GM12878 (cell line): ENCODE data around the gene MPRIP. TPM values are rescaled to one million over a fixed set of nuclear protein-coding genes. Genes with fewer than 3 reads are reported as not detected.

Source experiments
- NR2C1 ChIP-seq: fragments of 450-650 bp; IDR thresholded peaks from 2 replicates; pipeline ENCODE4 v1.6.1; 2017; ENCODE audit warnings: antibody characterized with exemption, mild to moderate bottlenecking, moderate library complexity
- PKNOX1 ChIP-seq: fragments of 450-650 bp; IDR thresholded peaks from 2 replicates; pipeline ENCODE4 v1.6.1; 2016; ENCODE audit warnings: mild to moderate bottlenecking
- ZNF24 ChIP-seq: fragments of 450-650 bp; IDR thresholded peaks from 2 replicates; pipeline ENCODE4 v1.6.1; 2017; ENCODE audit warnings: antibody characterized with exemption, mild to moderate bottlenecking
- ZNF384 ChIP-seq: IDR thresholded peaks from 2 replicates; pipeline ENCODE4 v1.6.1; 2012; ENCODE audit warnings: low read depth, mild to moderate bottlenecking, low read length, improper control_type of control experiment, borderline replicate concordance
- ZNF687 ChIP-seq: fragments of 450-650 bp; IDR thresholded peaks from 2 replicates; pipeline ENCODE4 v1.6.1; 2017; ENCODE audit warnings: mild to moderate bottlenecking, moderate library complexity
- polyA plus RNA-seq, 11 experiments: library from polyadenylated mRNA; depleted of rRNA in 4 of 11; unstranded in 6 of 11; stranded (reverse) in 5 of 11; fragments of >200 nt; fragmentation: Nextera tagmentation in 4 of 11; fragmentation: Illumina TruSeq in 1 of 11; extraction: Ambion mirVana in 4 of 11; extraction: Trizol in 1 of 11; gene quantifications; 1 replicate in 1 of 11; 2 replicates in 10 of 11; pipeline versions ENCODE4 v1.2.1 to v1.2.3, GENCODE V29; 2011 to 2016; ENCODE audit warnings: inconsistent platforms in 2 of 11, missing spikeins in 2 of 11, low read depth in 1 of 11
- total RNA-seq, 4 experiments: library from RNA; depleted of rRNA in 3 of 4; stranded (reverse); fragments of >200 nt in 3 of 4; fragmentation: Illumina TruSeq in 1 of 4; extraction: Trizol in 1 of 4; gene quantifications; 2 replicates each; pipeline versions ENCODE4 v1.2.1 to v1.2.3, GENCODE V29; 2013 to 2021
- TF ChIP-seq, protein P1 (sequence below): fragments of 450-650 bp; formaldehyde crosslinking; IDR thresholded peaks from 2 replicates; pipeline ENCODE4 v1.4.0; 2020; ENCODE audit warnings: mild to moderate bottlenecking, moderate library complexity

The MPRIP gene
- total and polyA plus RNA-seq, 10 of the 15 experiments (the other 5 are each of a cell fraction or from before 2014, with no cell fraction given) = 16.5 to 168 (median 71.7) TPM

- no peak for TF ChIP-seq ZNF687
- TF ChIP-seq ZNF24 = no peak
- no peak for TF ChIP-seq PKNOX1
- TF ChIP-seq, protein P1, sequence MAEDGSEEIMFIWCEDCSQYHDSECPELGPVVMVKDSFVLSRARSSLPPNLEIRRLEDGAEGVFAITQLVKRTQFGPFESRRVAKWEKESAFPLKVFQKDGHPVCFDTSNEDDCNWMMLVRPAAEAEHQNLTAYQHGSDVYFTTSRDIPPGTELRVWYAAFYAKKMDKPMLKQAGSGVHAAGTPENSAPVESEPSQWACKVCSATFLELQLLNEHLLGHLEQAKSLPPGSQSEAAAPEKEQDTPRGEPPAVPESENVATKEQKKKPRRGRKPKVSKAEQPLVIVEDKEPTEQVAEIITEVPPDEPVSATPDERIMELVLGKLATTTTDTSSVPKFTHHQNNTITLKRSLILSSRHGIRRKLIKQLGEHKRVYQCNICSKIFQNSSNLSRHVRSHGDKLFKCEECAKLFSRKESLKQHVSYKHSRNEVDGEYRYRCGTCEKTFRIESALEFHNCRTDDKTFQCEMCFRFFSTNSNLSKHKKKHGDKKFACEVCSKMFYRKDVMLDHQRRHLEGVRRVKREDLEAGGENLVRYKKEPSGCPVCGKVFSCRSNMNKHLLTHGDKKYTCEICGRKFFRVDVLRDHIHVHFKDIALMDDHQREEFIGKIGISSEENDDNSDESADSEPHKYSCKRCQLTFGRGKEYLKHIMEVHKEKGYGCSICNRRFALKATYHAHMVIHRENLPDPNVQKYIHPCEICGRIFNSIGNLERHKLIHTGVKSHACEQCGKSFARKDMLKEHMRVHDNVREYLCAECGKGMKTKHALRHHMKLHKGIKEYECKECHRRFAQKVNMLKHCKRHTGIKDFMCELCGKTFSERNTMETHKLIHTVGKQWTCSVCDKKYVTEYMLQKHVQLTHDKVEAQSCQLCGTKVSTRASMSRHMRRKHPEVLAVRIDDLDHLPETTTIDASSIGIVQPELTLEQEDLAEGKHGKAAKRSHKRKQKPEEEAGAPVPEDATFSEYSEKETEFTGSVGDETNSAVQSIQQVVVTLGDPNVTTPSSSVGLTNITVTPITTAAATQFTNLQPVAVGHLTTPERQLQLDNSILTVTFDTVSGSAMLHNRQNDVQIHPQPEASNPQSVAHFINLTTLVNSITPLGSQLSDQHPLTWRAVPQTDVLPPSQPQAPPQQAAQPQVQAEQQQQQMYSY (CRISPR knock-in tag) = no peak
- TF ChIP-seq ZNF384 = no peak
- TF ChIP-seq NR2C1 = no peak
These were observed 49.0 kb downstream of the MPRIP start (continued) for GRCh38 chr17:17091276-17091675.
